Astrocyte (in vitro differentiated cells and primary cell): ENCODE results near the gene NET1.

Experiments used
- CTCF ChIP-seq: IDR thresholded peaks from 2 replicates; pipeline ENCODE4 v1.5.1; 2011; ENCODE audit warnings: low read depth, mild to moderate bottlenecking, inconsistent platforms, low read length, moderate library complexity; ENCODE audit not compliant: insufficient read depth
- EZH2 ChIP-seq: IDR thresholded peaks from 2 replicates; pipeline ENCODE4 v1.6.1; 2012; ENCODE audit warnings: mild to moderate bottlenecking, low read length, inconsistent platforms; ENCODE audit not compliant: insufficient read depth

GRCh38 chr10:5440206-5440605, 27.8 kb downstream of the NET1 start:
- TF ChIP-seq EZH2 (no peak), CTCF (no peak)
